Smooth muscle cell of the umbilical artery (primary cell): ENCODE results near the gene AMD1. TPM values are rescaled to one million over a fixed set of nuclear protein-coding genes. Genes with fewer than 3 reads are reported as not detected.

Experiments
- total RNA-seq: library from RNA; depleted of rRNA; stranded (reverse); fragments of >200 nt; gene quantifications from 2 replicates; pipeline ENCODE4 v1.2.3, GENCODE V29; 2014

The AMD1 gene
- total RNA-seq, result 42.5 and 93.0 TPM in 2 replicates

DNA sequence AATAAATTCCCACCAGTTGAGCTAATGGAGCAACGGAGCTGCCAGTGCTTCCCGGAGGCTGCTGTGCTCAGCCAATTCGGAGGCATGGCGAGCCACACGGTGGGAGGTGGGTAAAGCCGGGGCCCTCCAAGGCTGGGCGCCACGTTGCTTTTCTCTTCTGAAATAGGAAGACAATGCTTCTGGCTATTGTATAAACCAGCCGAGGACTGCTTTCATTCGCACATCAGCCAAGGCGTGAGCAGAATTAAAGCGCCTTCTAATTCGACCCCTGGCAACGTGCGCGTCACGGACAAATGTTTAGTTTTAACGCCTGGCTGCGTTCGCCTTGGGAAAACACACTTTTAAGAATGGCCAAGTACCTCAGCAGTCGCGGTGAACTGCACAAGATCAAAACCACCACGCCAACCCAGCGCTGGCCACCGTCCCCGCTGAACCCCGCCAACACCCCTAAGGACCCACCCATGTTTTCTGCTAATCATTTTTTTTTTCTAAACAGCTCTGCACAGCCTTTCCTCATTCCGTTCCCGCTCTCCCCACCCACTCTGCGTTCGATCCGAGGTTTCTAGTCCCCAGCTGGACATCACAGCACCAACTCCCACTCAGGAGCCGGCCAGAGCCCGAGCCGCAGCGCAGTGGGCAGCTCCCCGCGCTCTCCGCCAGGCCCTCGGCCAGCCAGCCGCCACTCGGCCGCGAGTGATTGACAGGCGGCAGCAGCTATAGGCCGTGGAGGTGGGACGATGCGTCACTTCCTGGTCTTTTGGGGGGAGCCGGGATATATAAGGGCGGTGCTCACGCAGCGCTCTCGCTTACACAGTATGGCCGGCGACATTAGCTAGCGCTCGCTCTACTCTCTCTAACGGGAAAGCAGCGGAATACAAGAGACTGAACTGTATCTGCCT lies at the start of gene AMD1:
TSS of gene AMD1 (plus strand) at position 805 of the 899 bp plus-strand sequence. CDS start 321 bp downstream, outside the sequence.

Other genes with a start within 250 kb of the AMD1 start
- gene CDK19, start 59.3 kb upstream of the AMD1 start, total RNA-seq, result 10.4 and 12.2 TPM in 2 replicates
- gene GTF3C6, start 83.9 kb downstream of the AMD1 start, total RNA-seq, result 45.4 and 47.9 TPM in 2 replicates
- gene RPF2, start 107.3 kb downstream of the AMD1 start, total RNA-seq, result 32.3 and 35.6 TPM in 2 replicates
- 0.05 and 0.30 TPM in 2 replicates for gene SLC16A10, start 212.7 kb downstream of the AMD1 start, total RNA-seq